SK-N-SH (cell line): ENCODE data around the gene PEX10.

ENCODE experiments used
- ELF1 ChIP-seq: IDR thresholded peaks from 2 replicates; pipeline ENCODE4 v1.4.0; 2012
- MEF2A ChIP-seq: IDR thresholded peaks from 2 replicates; pipeline ENCODE4 v1.4.0; 2012; ENCODE audit warnings: low read depth, borderline replicate concordance
- MXI1 ChIP-seq: IDR thresholded peaks from 2 replicates; pipeline ENCODE4 v1.6.1; 2012; ENCODE audit warnings: mild to moderate bottlenecking, low read depth, low read length, improper control_type of control experiment
- TAF1 ChIP-seq: IDR thresholded peaks from 2 replicates; pipeline ENCODE4 v1.6.1; 2012; ENCODE audit warnings: low read depth, mild to moderate bottlenecking, low read length, moderate library complexity, borderline replicate concordance
- TF ChIP-seq, protein P1 (sequence below): fragments of 200-600 bp; sonication (generic); IDR thresholded peaks from 2 replicates; pipeline ENCODE4 v1.6.1; 2017; ENCODE audit warnings: antibody characterized with exemption, mild to moderate bottlenecking, moderate library complexity
- TF ChIP-seq, protein P2 (sequence below): IDR thresholded peaks from 2 replicates; pipeline ENCODE4 v1.4.0; 2012; ENCODE audit warnings: low read depth

GRCh38 chr1:2430592-2430973, 18.2 kb upstream of the PEX10 start:
- TF ChIP-seq, protein P1, sequence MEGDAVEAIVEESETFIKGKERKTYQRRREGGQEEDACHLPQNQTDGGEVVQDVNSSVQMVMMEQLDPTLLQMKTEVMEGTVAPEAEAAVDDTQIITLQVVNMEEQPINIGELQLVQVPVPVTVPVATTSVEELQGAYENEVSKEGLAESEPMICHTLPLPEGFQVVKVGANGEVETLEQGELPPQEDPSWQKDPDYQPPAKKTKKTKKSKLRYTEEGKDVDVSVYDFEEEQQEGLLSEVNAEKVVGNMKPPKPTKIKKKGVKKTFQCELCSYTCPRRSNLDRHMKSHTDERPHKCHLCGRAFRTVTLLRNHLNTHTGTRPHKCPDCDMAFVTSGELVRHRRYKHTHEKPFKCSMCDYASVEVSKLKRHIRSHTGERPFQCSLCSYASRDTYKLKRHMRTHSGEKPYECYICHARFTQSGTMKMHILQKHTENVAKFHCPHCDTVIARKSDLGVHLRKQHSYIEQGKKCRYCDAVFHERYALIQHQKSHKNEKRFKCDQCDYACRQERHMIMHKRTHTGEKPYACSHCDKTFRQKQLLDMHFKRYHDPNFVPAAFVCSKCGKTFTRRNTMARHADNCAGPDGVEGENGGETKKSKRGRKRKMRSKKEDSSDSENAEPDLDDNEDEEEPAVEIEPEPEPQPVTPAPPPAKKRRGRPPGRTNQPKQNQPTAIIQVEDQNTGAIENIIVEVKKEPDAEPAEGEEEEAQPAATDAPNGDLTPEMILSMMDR, result no peak
- TF ChIP-seq, protein P2, sequence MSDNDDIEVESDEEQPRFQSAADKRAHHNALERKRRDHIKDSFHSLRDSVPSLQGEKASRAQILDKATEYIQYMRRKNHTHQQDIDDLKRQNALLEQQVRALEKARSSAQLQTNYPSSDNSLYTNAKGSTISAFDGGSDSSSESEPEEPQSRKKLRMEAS, result no peak
- TF ChIP-seq ELF1 (no peak), TAF1 (no peak), MEF2A (no peak), MXI1 (no peak)
